ENCODE data around the gene MED22.

MED22 gene

DNA sequence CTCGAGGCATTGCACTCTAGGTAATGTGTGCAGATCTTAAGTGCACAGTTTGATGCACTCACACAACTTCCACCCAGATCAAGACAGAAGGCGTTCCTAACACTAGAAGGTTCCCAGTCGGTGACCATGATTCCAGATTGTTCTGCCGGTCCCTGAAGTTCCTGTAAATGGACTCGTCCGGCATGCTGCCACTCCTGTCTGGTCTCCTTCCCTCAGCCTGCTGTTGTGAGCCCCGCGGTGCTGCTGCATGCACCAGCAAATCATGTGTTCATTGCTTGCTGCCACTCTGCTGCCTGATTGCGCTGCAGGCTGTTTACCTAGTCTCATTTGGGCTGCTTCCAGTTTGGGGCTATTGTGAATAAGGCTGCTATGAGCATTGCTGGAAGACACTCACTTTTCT lies 39.7 kb upstream of the MED22 start:
- no peak overlapping the region for H3K27ac ChIP-seq (ENCODE audit: low read length)
- no peaks in the 10 kb centered on the region for H3F3A ChIP-seq (ENCODE audit: insufficient read depth, low read length)
- no peaks in the 10 kb centered on the region for H3K9me3 ChIP-seq (replicated peaks; ENCODE audit: insufficient read depth, low read length)
- H3K9me2 ChIP-seq (replicated peaks; ENCODE audit: insufficient read depth, low read length): no peaks in the 10 kb centered on the region
- peaks cover 65% of the 10 kb centered on the region for H3K27me3 ChIP-seq (replicated peaks; ENCODE audit: insufficient read depth, low read length)
- H3K4me2 ChIP-seq (ENCODE audit: low read depth, low read length): no peak overlapping the region
- no peak overlapping the region for H3K9ac ChIP-seq (ENCODE audit: low read length)
- TF ChIP-seq EZH2 (optimal IDR thresholded peaks at IDR 0.05; ENCODE audit: low read depth, low read length): no peak
- TF ChIP-seq, protein P1, sequence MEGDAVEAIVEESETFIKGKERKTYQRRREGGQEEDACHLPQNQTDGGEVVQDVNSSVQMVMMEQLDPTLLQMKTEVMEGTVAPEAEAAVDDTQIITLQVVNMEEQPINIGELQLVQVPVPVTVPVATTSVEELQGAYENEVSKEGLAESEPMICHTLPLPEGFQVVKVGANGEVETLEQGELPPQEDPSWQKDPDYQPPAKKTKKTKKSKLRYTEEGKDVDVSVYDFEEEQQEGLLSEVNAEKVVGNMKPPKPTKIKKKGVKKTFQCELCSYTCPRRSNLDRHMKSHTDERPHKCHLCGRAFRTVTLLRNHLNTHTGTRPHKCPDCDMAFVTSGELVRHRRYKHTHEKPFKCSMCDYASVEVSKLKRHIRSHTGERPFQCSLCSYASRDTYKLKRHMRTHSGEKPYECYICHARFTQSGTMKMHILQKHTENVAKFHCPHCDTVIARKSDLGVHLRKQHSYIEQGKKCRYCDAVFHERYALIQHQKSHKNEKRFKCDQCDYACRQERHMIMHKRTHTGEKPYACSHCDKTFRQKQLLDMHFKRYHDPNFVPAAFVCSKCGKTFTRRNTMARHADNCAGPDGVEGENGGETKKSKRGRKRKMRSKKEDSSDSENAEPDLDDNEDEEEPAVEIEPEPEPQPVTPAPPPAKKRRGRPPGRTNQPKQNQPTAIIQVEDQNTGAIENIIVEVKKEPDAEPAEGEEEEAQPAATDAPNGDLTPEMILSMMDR (IDR thresholded peaks at IDR 0.05; ENCODE audit: low read length): no peak
- no peak for TF ChIP-seq EZH2phosphoT487 (IDR thresholded peaks at IDR 0.05; ENCODE audit: low read length)
- no peak overlapping the region for H2AFZ ChIP-seq (ENCODE audit: low read length)
- H4K20me1 ChIP-seq (ENCODE audit: insufficient read depth, low read length): no peaks in the 10 kb centered on the region
- no peak for DNase-seq
- no peaks in the 10 kb centered on the region for H3K79me2 ChIP-seq (ENCODE audit: low read length)
- H3K36me3 ChIP-seq (replicated peaks; ENCODE audit: insufficient read depth, low read length): no peaks in the 10 kb centered on the region
- H3K4me3 ChIP-seq (ENCODE audit: low read length): no peak overlapping the region
- H3K4me1 ChIP-seq (ENCODE audit: low read length): no peaks in the 10 kb centered on the region

DNA sequence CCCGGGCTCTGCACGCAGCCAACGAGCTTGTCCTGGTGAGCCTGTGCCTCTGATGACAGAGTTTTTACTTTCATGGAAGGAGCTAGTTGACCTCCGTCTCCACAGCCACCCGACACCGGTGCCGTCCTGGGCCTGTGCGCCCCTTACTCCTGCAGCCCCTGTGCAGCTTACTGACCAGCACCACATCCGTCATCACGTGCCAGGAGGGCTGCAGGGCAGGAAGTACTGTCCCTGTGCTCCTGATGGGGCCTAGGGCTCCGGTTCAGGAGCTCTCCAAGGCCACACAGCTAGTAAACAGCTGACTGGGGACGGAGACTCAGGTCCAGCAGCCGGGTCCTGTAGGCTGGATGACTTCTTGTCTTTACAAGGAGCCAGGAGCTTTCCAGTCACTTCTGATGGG lies 38.4 kb upstream of the MED22 start:
- no peak for TF ChIP-seq EZH2 (optimal IDR thresholded peaks at IDR 0.05; ENCODE audit: low read depth, low read length)
- DNase-seq: no peak
- Histone ChIP-seq H3K9me3 (replicated peaks; ENCODE audit: insufficient read depth, low read length) (no peaks in the 10 kb centered on the region), H4K20me1 (ENCODE audit: insufficient read depth, low read length) (no peaks in the 10 kb centered on the region), H3K4me1 (ENCODE audit: low read length) (no peaks in the 10 kb centered on the region), H3K36me3 (replicated peaks; ENCODE audit: insufficient read depth, low read length) (no peaks in the 10 kb centered on the region), H3K27me3 (replicated peaks; ENCODE audit: insufficient read depth, low read length) (peaks cover 65% of the 10 kb centered on the region), H3K4me2 (ENCODE audit: low read depth, low read length) (no peak overlapping the region), H3K4me3 (ENCODE audit: low read length) (no peak overlapping the region), H3K9me2 (replicated peaks; ENCODE audit: insufficient read depth, low read length) (no peaks in the 10 kb centered on the region), H3K9ac (ENCODE audit: low read length) (no peak overlapping the region), H2AFZ (ENCODE audit: low read length) (no peak overlapping the region), H3F3A (ENCODE audit: insufficient read depth, low read length) (no peaks in the 10 kb centered on the region), H3K79me2 (ENCODE audit: low read length) (no peaks in the 10 kb centered on the region), H3K27ac (ENCODE audit: low read length) (no peak overlapping the region)

DNA sequence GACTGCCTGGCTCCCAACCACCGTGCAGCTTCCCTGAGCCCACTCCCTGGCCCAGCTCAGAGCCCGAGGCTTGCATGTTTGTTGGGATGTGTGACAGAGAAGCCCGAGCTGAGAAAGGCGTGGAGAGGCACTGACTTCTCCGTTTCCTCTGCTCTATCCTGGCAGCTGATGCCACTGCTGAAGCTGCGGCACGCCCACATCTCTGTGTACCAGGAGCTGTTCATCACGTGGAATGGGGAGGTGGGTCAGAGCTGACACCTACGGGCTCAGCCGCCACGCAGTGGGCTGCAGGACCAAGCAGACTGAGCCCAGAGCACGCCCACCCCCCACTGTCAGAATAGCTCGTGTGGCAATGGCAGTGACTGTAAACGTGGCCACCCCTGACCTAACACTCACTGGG lies 37.5 kb upstream of the MED22 start:
- H3F3A ChIP-seq (ENCODE audit: insufficient read depth, low read length): no peaks in the 10 kb centered on the region
- no peak overlapping the region for H3K9ac ChIP-seq (ENCODE audit: low read length)

DNA sequence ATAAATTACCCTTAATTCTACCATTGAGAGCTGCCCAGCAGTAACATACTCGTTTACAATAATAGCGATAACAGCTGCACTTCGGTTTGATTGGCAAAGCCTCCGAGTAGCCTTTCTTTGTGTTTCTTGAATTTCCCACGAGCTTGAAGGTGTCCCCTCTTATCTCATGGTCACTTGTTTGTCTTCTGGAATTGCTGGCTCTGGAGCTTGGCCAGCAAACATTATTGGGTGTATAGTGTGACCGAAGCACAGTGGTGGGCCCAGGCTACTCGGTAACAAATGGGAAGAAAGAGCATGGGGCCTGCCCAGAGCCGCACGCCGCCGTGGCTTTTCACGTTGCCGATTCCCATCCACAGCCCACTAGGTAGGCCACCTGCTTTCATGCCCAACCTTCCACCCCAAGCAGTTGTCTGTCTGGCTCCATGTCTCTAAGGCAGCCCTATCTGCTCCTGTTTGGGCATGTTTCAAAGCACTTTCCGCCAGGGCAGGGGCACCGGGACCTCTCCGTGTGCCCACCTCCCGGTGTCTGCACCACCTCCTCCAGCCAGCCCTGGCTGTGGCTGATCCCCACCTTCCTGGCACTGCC lies 36.9 kb upstream of the MED22 start:
- Histone ChIP-seq H3K9ac (ENCODE audit: low read length) (no peak overlapping the region), H3K9me3 (replicated peaks; ENCODE audit: insufficient read depth, low read length) (no peaks in the 10 kb centered on the region), H3K27ac (ENCODE audit: low read length) (no peak overlapping the region), H2AFZ (ENCODE audit: low read length) (no peak overlapping the region), H3K4me1 (ENCODE audit: low read length) (no peaks in the 10 kb centered on the region), H3K4me2 (ENCODE audit: low read depth, low read length) (no peak overlapping the region), H4K20me1 (ENCODE audit: insufficient read depth, low read length) (no peaks in the 10 kb centered on the region), H3K27me3 (replicated peaks; ENCODE audit: insufficient read depth, low read length) (peaks cover 56% of the 10 kb centered on the region), H3K79me2 (ENCODE audit: low read length) (no peaks in the 10 kb centered on the region), H3F3A (ENCODE audit: insufficient read depth, low read length) (no peaks in the 10 kb centered on the region), H3K4me3 (ENCODE audit: low read length) (no peak overlapping the region), H3K9me2 (replicated peaks; ENCODE audit: insufficient read depth, low read length) (no peaks in the 10 kb centered on the region), H3K36me3 (replicated peaks; ENCODE audit: insufficient read depth, low read length) (no peaks in the 10 kb centered on the region)
- no peak for DNase-seq
- TF ChIP-seq, protein P1 (IDR thresholded peaks at IDR 0.05; ENCODE audit: low read length): no peak
- TF ChIP-seq EZH2phosphoT487 (IDR thresholded peaks at IDR 0.05; ENCODE audit: low read length) (no peak), EZH2 (optimal IDR thresholded peaks at IDR 0.05; ENCODE audit: low read depth, low read length) (no peak)

More for the DNA sequence above, 37.5 kb upstream of the MED22 start:
- Histone ChIP-seq H3K4me3 (ENCODE audit: low read length) (no peak overlapping the region), H3K36me3 (replicated peaks; ENCODE audit: insufficient read depth, low read length) (no peaks in the 10 kb centered on the region), H3K9me2 (replicated peaks; ENCODE audit: insufficient read depth, low read length) (no peaks in the 10 kb centered on the region), H4K20me1 (ENCODE audit: insufficient read depth, low read length) (no peaks in the 10 kb centered on the region), H2AFZ (ENCODE audit: low read length) (no peak overlapping the region), H3K4me2 (ENCODE audit: low read depth, low read length) (no peak overlapping the region), H3K27me3 (replicated peaks; ENCODE audit: insufficient read depth, low read length) (peaks cover 63% of the 10 kb centered on the region), H3K4me1 (ENCODE audit: low read length) (no peaks in the 10 kb centered on the region), H3K79me2 (ENCODE audit: low read length) (no peaks in the 10 kb centered on the region), H3K9me3 (replicated peaks; ENCODE audit: insufficient read depth, low read length) (no peaks in the 10 kb centered on the region), H3K27ac (ENCODE audit: low read length) (no peak overlapping the region)
- TF ChIP-seq, protein P1 (IDR thresholded peaks at IDR 0.05; ENCODE audit: low read length): no peak
- TF ChIP-seq EZH2 (optimal IDR thresholded peaks at IDR 0.05; ENCODE audit: low read depth, low read length) (no peak), EZH2phosphoT487 (IDR thresholded peaks at IDR 0.05; ENCODE audit: low read length) (no peak)
- DNase-seq: no peak
